Endodermal cell (in vitro differentiated cells): Measurements from ENCODE around the gene NABP2. TPM values are rescaled to one million over a fixed set of nuclear protein-coding genes. Genes with fewer than 3 reads are reported as not detected.

ENCODE experiments used
- DNase-seq: peaks from one replicate; pipeline ENCODE4 v3.0.0-alpha.2; 2017
- H3K27ac ChIP-seq: 2 replicates; pipeline ENCODE4 v1.5.1; 2013; ENCODE audit warnings: mild to moderate bottlenecking, low read depth, low read length, moderate library complexity
- H3K27me3 ChIP-seq: 2 replicates; pipeline ENCODE4 v1.6.1; 2013; ENCODE audit warnings: mild to moderate bottlenecking, low read length, moderate library complexity; ENCODE audit not compliant: insufficient read depth, control insufficient read depth, poor library complexity, severe bottlenecking
- H3K36me3 ChIP-seq: 2 replicates; pipeline ENCODE4 v1.7.0; 2013; ENCODE audit warnings: mild to moderate bottlenecking, low read length, moderate library complexity; ENCODE audit not compliant: control insufficient read depth, insufficient read depth
- H3K4me1 ChIP-seq: one replicate; pipeline ENCODE4 v1.7.0; 2013; ENCODE audit warnings: low read length; ENCODE audit not compliant: control insufficient read depth, insufficient read depth
- H3K4me3 ChIP-seq: 2 replicates; pipeline ENCODE4 v1.5.1; 2013; ENCODE audit warnings: mild to moderate bottlenecking, low read length, moderate library complexity
- H3K9ac ChIP-seq: 2 replicates; pipeline ENCODE4 v1.6.1; 2013; ENCODE audit warnings: mild to moderate bottlenecking, low read length, moderate library complexity; ENCODE audit not compliant: poor library complexity, severe bottlenecking; ENCODE audit errors: extremely low read depth
- H3K9me3 ChIP-seq: 2 replicates; pipeline ENCODE4 v1.6.1; 2013; ENCODE audit warnings: mild to moderate bottlenecking, low read length, moderate library complexity; ENCODE audit not compliant: control insufficient read depth
- H3K27ac Mint-ChIP-seq: 2 replicates; pipeline ENCODE4 v1.8.0; 2020; ENCODE audit warnings: mixed read lengths
- H3K27me3 Mint-ChIP-seq: 2 replicates; pipeline ENCODE4 v1.8.0; 2021; ENCODE audit warnings: mild to moderate bottlenecking, mixed read lengths; ENCODE audit not compliant: insufficient read depth
- H3K36me3 Mint-ChIP-seq: 2 replicates; pipeline ENCODE4 v1.8.0; 2020; ENCODE audit warnings: low read depth, mixed read lengths
- H3K4me1 Mint-ChIP-seq: 2 replicates; pipeline ENCODE4 v1.8.0; 2020; ENCODE audit warnings: mixed read lengths
- H3K4me3 Mint-ChIP-seq: 2 replicates; pipeline ENCODE4 v1.8.0; 2020; ENCODE audit warnings: mild to moderate bottlenecking, moderate library complexity, mixed read lengths
- H3K9me3 Mint-ChIP-seq: 2 replicates; pipeline ENCODE4 v1.8.0; 2020; ENCODE audit warnings: mild to moderate bottlenecking, mixed read lengths
- CTCF ChIP-seq: fragments of 200-600 bp; sonication (generic); conservative IDR thresholded peaks from 2 replicates; pipeline ENCODE4 v1.5.0; 2021; ENCODE audit warnings: antibody characterized with exemption, mild to moderate bottlenecking
- WGBS, 2 experiments: methylation state at CpG; one replicate each; pipeline versions ENCODE4 v1.1.5 to v1.1.7; 2013; ENCODE audit warnings: missing lambda C conversion rate in 2 of 2, mixed read lengths in 1 of 2; ENCODE audit not compliant: insufficient coverage in 1 of 2, insufficient read length in 1 of 2; 5-methylcytosine and 5-hydroxymethylcytosine counted together
- total RNA-seq, 2 donors: library from RNA; stranded (reverse); fragmentation: NEBNext Ultra II Directional in 1 of 2; extraction: Animal tissue kit (Norgen Biotek cat#: 25700) in 1 of 2; gene quantifications; 2 replicates in 1 of 2; 3 replicates in 1 of 2; pipeline ENCODE4 v1.2.1, GENCODE V29; 2021

Gene NABP2
- total RNA-seq, 2 donors from 2014 or later = 27.0 to 35.1 TPM

DNA sequence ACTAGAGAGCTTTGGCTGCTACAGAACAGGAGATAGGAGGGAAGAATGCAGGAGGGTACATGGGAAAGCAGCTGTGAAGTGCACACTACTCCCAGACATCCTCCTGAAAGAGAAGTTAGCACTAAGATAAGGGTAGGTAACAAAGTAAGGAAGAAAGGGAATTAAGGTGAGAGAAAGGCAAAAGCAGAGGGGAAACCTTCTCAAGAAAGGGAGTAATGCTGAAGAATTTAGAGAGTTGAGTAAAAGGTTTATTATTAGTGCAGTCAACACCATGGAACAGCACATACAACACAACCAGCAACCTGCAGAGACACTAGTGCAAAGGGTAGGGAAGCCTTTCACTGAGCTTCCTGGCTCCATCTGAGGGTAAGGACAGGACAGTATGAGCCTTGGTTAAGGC lies 19.9 kb upstream of the NABP2 start:
- Histone ChIP-seq H3K4me1 (peaks cover 5% of the 10 kb centered on the region), H3K4me3 (no peak overlapping the region), H3K9me3 (no peaks in the 10 kb centered on the region), H3K27me3 (no peaks in the 10 kb centered on the region), H3K27ac (no peak overlapping the region), H3K9ac (no peak overlapping the region), H3K36me3 (peaks cover 45% of the 10 kb centered on the region)
- peaks cover 9% of the 10 kb centered on the region for H3K4me1 Mint-ChIP-seq
- no peak for DNase-seq
- no peaks in the 10 kb centered on the region for H3K27me3 Mint-ChIP-seq
- H3K4me3 Mint-ChIP-seq = no peak overlapping the region
- H3K9me3 Mint-ChIP-seq = no peaks in the 10 kb centered on the region
- H3K27ac Mint-ChIP-seq = peak overlapping the region; percentile 6
- peaks cover 35% of the 10 kb centered on the region for H3K36me3 Mint-ChIP-seq
- TF ChIP-seq CTCF = no peak

DNA sequence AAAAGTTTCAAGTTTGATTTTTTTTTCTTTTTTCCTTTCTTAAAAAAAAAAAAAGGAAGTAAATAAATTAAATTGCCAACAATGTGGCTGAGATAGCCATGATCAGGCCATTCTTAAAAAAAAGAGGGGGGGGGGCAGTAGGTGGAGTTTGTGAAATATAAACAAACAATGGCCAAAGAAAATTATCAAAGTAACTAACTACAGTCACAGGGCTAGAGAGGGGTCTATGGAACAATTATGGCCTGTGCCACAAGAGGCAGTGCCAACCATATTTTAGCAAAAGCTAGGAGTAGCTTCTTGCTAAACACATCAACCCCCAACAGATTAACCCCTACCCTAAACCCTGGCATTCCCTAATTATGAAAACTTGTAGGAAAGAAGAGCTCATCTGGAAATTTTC lies 18.7 kb upstream of the NABP2 start:
- DNase-seq = no peak
- TF ChIP-seq CTCF = peak; percentile 35
- Mint-ChIP-seq H3K4me3 (no peak overlapping the region), H3K9me3 (no peaks in the 10 kb centered on the region), H3K27ac (no peak overlapping the region), H3K36me3 (peaks cover 44% of the 10 kb centered on the region), H3K27me3 (no peaks in the 10 kb centered on the region), H3K4me1 (peaks cover 9% of the 10 kb centered on the region)
- Histone ChIP-seq H3K9ac (no peak overlapping the region), H3K36me3 (peaks cover 55% of the 10 kb centered on the region), H3K27me3 (no peaks in the 10 kb centered on the region), H3K4me3 (no peak overlapping the region), H3K27ac (no peak overlapping the region), H3K9me3 (no peaks in the 10 kb centered on the region), H3K4me1 (peaks cover 5% of the 10 kb centered on the region)

GRCh38 chr12:56206452-56207166 lies 17.5 kb upstream of the NABP2 start:
- peak; percentile 82 for TF ChIP-seq CTCF
- no peak overlapping the region for H3K4me3 ChIP-seq
- H3K36me3 ChIP-seq = peaks cover 61% of the 10 kb centered on the region
- no peak overlapping the region for H3K9ac ChIP-seq
- Mint-ChIP-seq H3K36me3 (peaks cover 51% of the 10 kb centered on the region), H3K4me3 (no peak overlapping the region), H3K4me1 (peaks cover 9% of the 10 kb centered on the region), H3K9me3 (no peaks in the 10 kb centered on the region), H3K27me3 (no peaks in the 10 kb centered on the region), H3K27ac (peak overlapping the region; percentile 46)
- DNase-seq = peak; percentile 96
- peaks cover 5% of the 10 kb centered on the region for H3K4me1 ChIP-seq
- H3K27me3 ChIP-seq = no peaks in the 10 kb centered on the region
- H3K27ac ChIP-seq = no peak overlapping the region
- H3K9me3 ChIP-seq = no peaks in the 10 kb centered on the region
- WGBS, 2 experiments = 84 to 86% methylated on average over 12 to 13 of the region's 14 CpGs
